Right lobe of liver (tissue), 6 donors: ENCODE results near the gene GNAQ. TPM values are rescaled to one million over a fixed set of nuclear protein-coding genes. Genes with fewer than 3 reads are reported as not detected.

Experiments used
- ATAC-seq, 4 donors: fragments of 200-7000 bp; cut with Tn5 transposase; one replicate each; pipeline ENCODE4 v1.9.1; 2020; ENCODE audit warnings: mild to moderate bottlenecking in 4 of 4, moderate library complexity in 4 of 4
- DNase-seq, 3 donors: peaks; one replicate each; pipeline ENCODE4 v3.0.0-alpha.2; 2020
- H3K27ac ChIP-seq, 3 donors: fragments of 200-600 bp; one replicate each; pipeline ENCODE4 v1.8.0; 2022
- H3K27me3 ChIP-seq, 2 donors: fragments of 200-600 bp; one replicate each; pipeline ENCODE4 v1.8.0; 2022
- H3K36me3 ChIP-seq, 4 donors: fragments of 200-600 bp; sonication (generic) in 1 of 4; one replicate each; pipeline versions ENCODE4 v1.5.1 to v1.8.0; 2017 to 2022; ENCODE audit warnings: control low read depth in 1 of 4
- H3K4me1 ChIP-seq, 4 donors: fragments of 200-600 bp; sonication (generic) in 1 of 4; one replicate each; pipeline versions ENCODE4 v1.5.1 to v1.8.0; 2017 to 2022; ENCODE audit warnings: control low read depth in 1 of 4
- H3K4me3 ChIP-seq, 3 donors: fragments of 200-600 bp; one replicate each; pipeline ENCODE4 v1.8.0; 2022
- H3K9me3 ChIP-seq, 4 donors: fragments of 200-600 bp; sonication (generic) in 1 of 4; one replicate each; pipeline versions ENCODE4 v1.5.1 to v1.8.0; 2017 to 2022; ENCODE audit warnings: control low read depth in 1 of 4
- CTCF ChIP-seq, 4 donors: fragments of 200-600 bp in 3 of 4; fragments of 450-650 bp in 1 of 4; IDR thresholded peaks; one replicate each; pipeline versions ENCODE4 v1.5.1 to v1.8.0; 2016 to 2022; ENCODE audit warnings: antibody characterized with exemption in 4 of 4, mild to moderate bottlenecking in 2 of 4
- POLR2A ChIP-seq: fragments of 450-650 bp; IDR thresholded peaks from one replicate; pipeline ENCODE4 v1.6.1; 2017; ENCODE audit warnings: antibody characterized with exemption, mild to moderate bottlenecking
- WGBS: methylation state at CpG from one replicate; pipeline ENCODE4 v1.1.6; 2018; ENCODE audit warnings: low coverage, low lambda C conversion rate; ENCODE audit not compliant: insufficient coverage; ENCODE audit errors: missing lambda C conversion rate; 5-methylcytosine and 5-hydroxymethylcytosine counted together
- intact Hi-C, 2 donors: fragments of 100-400 bp; cut with DNase I; formaldehyde crosslinking; loops; one replicate each; pipeline versions ENCODE4 v1.11.2 to v1.14.1; 2022
- total RNA-seq, 6 experiments: library from RNA; depleted of rRNA in 2 of 6; stranded (reverse); fragments of >200 nt in 2 of 6; fragmentation: NEBNext Ultra II Directional in 3 of 6; extraction: Animal tissue kit (Norgen Biotek cat#: 25700) in 3 of 6; gene quantifications; one replicate each; pipeline versions ENCODE4 v1.1.0 to v1.2.4, GENCODE V29; 2016 to 2023
- donor health status: DM: no; HTN: yes; CAD: no.
- donor health status: DM: no; HTN: no; CAD: no.
- donor health status: DM: no; HTN: no; CAD: no.
- donor health status: DM: no; HTN: yes; CAD: no.
- donor health status: DM: no; HTN: yes; CAD: no.

Gene GNAQ
- total RNA-seq, 6 experiments from 2014 or later = 15.8 to 28.7 (median 21.6) TPM

- H3K27ac ChIP-seq = no peak overlapping the region
- intact Hi-C loops = no loop called here
- no peak for DNase-seq
- no peak overlapping the region for H3K4me3 ChIP-seq
- no peaks in the 10 kb centered on the region for H3K27me3 ChIP-seq
- no peaks in the 10 kb centered on the region for H3K36me3 ChIP-seq
- TF ChIP-seq POLR2A (no peak), CTCF (IDR thresholded peaks at IDR 0.05) (no peak)
- no peaks in the 10 kb centered on the region for H3K9me3 ChIP-seq
- no peak for ATAC-seq
- H3K4me1 ChIP-seq = peaks cover 0 to 68% (median 25%) of the 10 kb centered on the region in 4 donors
- 41% methylated on average over 7 of the region's 7 CpGs for WGBS
These were observed 6.4 kb downstream of the GNAQ start for GRCh38 chr9:78025186-78025585.

- ATAC-seq (peak; percentile 88 to 95 (median 88)), DNase-seq (no peak)
- intact Hi-C loops = no loop called here
- Histone ChIP-seq H3K4me3 (peak overlapping the region in 2 of 3 donors; percentile 15 to 30), H3K27ac (peak overlapping the region; percentile 35 to 59 (median 46)), H3K27me3 (no peaks in the 10 kb centered on the region), H3K36me3 (no peaks in the 10 kb centered on the region), H3K9me3 (no peaks in the 10 kb centered on the region), H3K4me1 (peaks cover 0 to 51% (median 22%) of the 10 kb centered on the region in 4 donors)
- no peak for TF ChIP-seq CTCF (IDR thresholded peaks at IDR 0.05)
- peak; percentile 70 for TF ChIP-seq POLR2A
- WGBS = 16% methylated on average over 5 of the region's 5 CpGs
These were observed 8.4 kb downstream of the GNAQ start for GRCh38 chr9:78023003-78023741.

GRCh38 chr9:78021697-78022096 lies 9.9 kb downstream of the GNAQ start:
- H3K4me3 ChIP-seq = no peak overlapping the region
- peaks cover 0 to 40% (median 19%) of the 10 kb centered on the region in 4 donors for H3K4me1 ChIP-seq
- no peak for TF ChIP-seq POLR2A
- TF ChIP-seq CTCF (IDR thresholded peaks at IDR 0.05) = peak in 1 of 4 donors; percentile 10
- H3K27me3 ChIP-seq = no peaks in the 10 kb centered on the region
- ATAC-seq (peak; percentile 19 to 51 (median 32)), DNase-seq (no peak)
- H3K36me3 ChIP-seq = no peaks in the 10 kb centered on the region
- 48% methylated on average over 6 of the region's 8 CpGs for WGBS
- intact Hi-C loops = no loop called here
- peak overlapping the region in 1 of 3 donors; percentile 6 for H3K27ac ChIP-seq
- H3K9me3 ChIP-seq = no peaks in the 10 kb centered on the region

GRCh38 chr9:78017190-78017693 lies 14.4 kb downstream of the GNAQ start:
- ATAC-seq (no peak), DNase-seq (no peak)
- Histone ChIP-seq H3K27me3 (no peaks in the 10 kb centered on the region), H3K4me3 (no peak overlapping the region), H3K36me3 (no peaks in the 10 kb centered on the region), H3K9me3 (no peaks in the 10 kb centered on the region), H3K4me1 (peaks cover 0 to 34% (median 14%) of the 10 kb centered on the region in 4 donors), H3K27ac (no peak overlapping the region)
- intact Hi-C loops = no loop called here
- TF ChIP-seq POLR2A (no peak), CTCF (IDR thresholded peaks at IDR 0.05) (no peak)
- 91% methylated on average over 3 of the region's 3 CpGs for WGBS
